Choroid plexus epithelial cell (primary cell): Measurements from ENCODE around the gene WWOX.

Source experiments
- DNase-seq: peaks from one replicate; pipeline ENCODE4 v3.0.0-alpha.2; 2010; ENCODE audit warnings: low read depth
- H3K4me3 ChIP-seq: 2 replicates; pipeline ENCODE4 v1.5.1; 2011; ENCODE audit warnings: low read depth, mild to moderate bottlenecking, control low read depth, low read length, moderate library complexity
- CTCF ChIP-seq: conservative IDR thresholded peaks from 2 replicates; pipeline ENCODE4 v1.5.1; 2011; ENCODE audit warnings: low read depth, mild to moderate bottlenecking, control low read depth, inconsistent platforms, low read length, moderate library complexity

The WWOX gene

GRCh38 chr16:79137426-79137939 is 1038.0 kb downstream of the WWOX start:
- no peak for TF ChIP-seq CTCF
- H3K4me3 ChIP-seq, result no peak overlapping the region
- no peak for DNase-seq

GRCh38 chr16:79139799-79140198 is 1040.3 kb downstream of the WWOX start:
- no peak overlapping the region for H3K4me3 ChIP-seq
- no peak for TF ChIP-seq CTCF
- no peak for DNase-seq

GRCh38 chr16:79143026-79143425 is 1043.6 kb downstream of the WWOX start:
- no peak for DNase-seq
- no peak for TF ChIP-seq CTCF

GRCh38 chr16:79150151-79150550 is 1050.7 kb downstream of the WWOX start:
- H3K4me3 ChIP-seq, result no peak overlapping the region
- DNase-seq, result no peak
- TF ChIP-seq CTCF, result no peak

More at GRCh38 chr16:79143026-79143425, 1043.6 kb downstream of the WWOX start:
- no peak overlapping the region for H3K4me3 ChIP-seq

GRCh38 chr16:79150632-79151310 is 1051.3 kb downstream of the WWOX start:
- H3K4me3 ChIP-seq, result no peak overlapping the region
- DNase-seq, result no peak
- no peak for TF ChIP-seq CTCF

GRCh38 chr16:79154086-79154485 is 1054.6 kb downstream of the WWOX start:
- H3K4me3 ChIP-seq, result no peak overlapping the region
- no peak for DNase-seq
- no peak for TF ChIP-seq CTCF

- no peak overlapping the region for H3K4me3 ChIP-seq
- no peak for DNase-seq
- TF ChIP-seq CTCF, result no peak
Measured at GRCh38 chr16:79155471-79155870, 1056.0 kb downstream of the WWOX start.
